Measurements from ENCODE around the gene MBTPS2.

- TF ChIP-seq, protein P1, sequence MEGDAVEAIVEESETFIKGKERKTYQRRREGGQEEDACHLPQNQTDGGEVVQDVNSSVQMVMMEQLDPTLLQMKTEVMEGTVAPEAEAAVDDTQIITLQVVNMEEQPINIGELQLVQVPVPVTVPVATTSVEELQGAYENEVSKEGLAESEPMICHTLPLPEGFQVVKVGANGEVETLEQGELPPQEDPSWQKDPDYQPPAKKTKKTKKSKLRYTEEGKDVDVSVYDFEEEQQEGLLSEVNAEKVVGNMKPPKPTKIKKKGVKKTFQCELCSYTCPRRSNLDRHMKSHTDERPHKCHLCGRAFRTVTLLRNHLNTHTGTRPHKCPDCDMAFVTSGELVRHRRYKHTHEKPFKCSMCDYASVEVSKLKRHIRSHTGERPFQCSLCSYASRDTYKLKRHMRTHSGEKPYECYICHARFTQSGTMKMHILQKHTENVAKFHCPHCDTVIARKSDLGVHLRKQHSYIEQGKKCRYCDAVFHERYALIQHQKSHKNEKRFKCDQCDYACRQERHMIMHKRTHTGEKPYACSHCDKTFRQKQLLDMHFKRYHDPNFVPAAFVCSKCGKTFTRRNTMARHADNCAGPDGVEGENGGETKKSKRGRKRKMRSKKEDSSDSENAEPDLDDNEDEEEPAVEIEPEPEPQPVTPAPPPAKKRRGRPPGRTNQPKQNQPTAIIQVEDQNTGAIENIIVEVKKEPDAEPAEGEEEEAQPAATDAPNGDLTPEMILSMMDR (IDR thresholded peaks at IDR 0.05) = no peak
- TF ChIP-seq EP300 (IDR thresholded peaks at IDR 0.05) (no peak), POLR2A (IDR thresholded peaks at IDR 0.05) (no peak), POLR2AphosphoS5 (IDR thresholded peaks at IDR 0.05) (no peak)
These were observed 7.9 kb downstream of the MBTPS2 start for GRCh38 chrX:21847342-21847741.

All from stomach (tissue), 4 donors.